LNCaP clone FGC (cell line): Measurements from ENCODE around the gene AKT2.

ENCODE experiments used
- DNase-seq: peaks from one replicate; pipeline ENCODE4 v3.0.0-alpha.2; 2011; ENCODE audit warnings: low read depth
- H3K4me3 ChIP-seq: 2 replicates; pipeline ENCODE4 v1.5.1; 2011; ENCODE audit warnings: mild to moderate bottlenecking, low read depth, low read length, control low read depth
- CTCF ChIP-seq: IDR thresholded peaks from 2 replicates; pipeline ENCODE4 v1.5.1; 2012; ENCODE audit warnings: mild to moderate bottlenecking; ENCODE audit not compliant: control insufficient read depth, insufficient read depth; ENCODE audit errors: extremely low read depth

Gene AKT2

GRCh38 chr19:40280608-40281221, 4.4 kb downstream of the AKT2 start:
- DNase-seq, result peak; percentile 92
- no peak for TF ChIP-seq CTCF
- H3K4me3 ChIP-seq, result peak overlapping the region; percentile 21

- DNase-seq, result no peak
- TF ChIP-seq CTCF, result no peak
- H3K4me3 ChIP-seq, result peak overlapping the region; percentile 12
Observed at GRCh38 chr19:40279761-40280607, 5.2 kb downstream of the AKT2 start.

GRCh38 chr19:40279120-40279551, 6.0 kb downstream of the AKT2 start:
- H3K4me3 ChIP-seq, result no peak overlapping the region
- no peak for DNase-seq
- TF ChIP-seq CTCF, result no peak

- H3K4me3 ChIP-seq, result no peak overlapping the region
- no peak for DNase-seq
- no peak for TF ChIP-seq CTCF
Observed at GRCh38 chr19:40278361-40279035, 6.6 kb downstream of the AKT2 start.

- no peak for DNase-seq
- no peak for TF ChIP-seq CTCF
- H3K4me3 ChIP-seq, result no peak overlapping the region
Observed at GRCh38 chr19:40277356-40278059, 7.6 kb downstream of the AKT2 start.
